GM19455 (cell line): ENCODE results near the gene DDX11.
"Not testable (repeated sequence)": the region's sequence is repeated elsewhere in the genome, so short reads cannot be mapped to it uniquely, and the experiment has no call there.

Experiments
- ATAC-seq: cut with Tn5 transposase; IDR thresholded peaks from one replicate; pipeline ENCODE4 v1.9.1; 2021; ENCODE audit not compliant: unreplicated experiment

DDX11 gene

DNA sequence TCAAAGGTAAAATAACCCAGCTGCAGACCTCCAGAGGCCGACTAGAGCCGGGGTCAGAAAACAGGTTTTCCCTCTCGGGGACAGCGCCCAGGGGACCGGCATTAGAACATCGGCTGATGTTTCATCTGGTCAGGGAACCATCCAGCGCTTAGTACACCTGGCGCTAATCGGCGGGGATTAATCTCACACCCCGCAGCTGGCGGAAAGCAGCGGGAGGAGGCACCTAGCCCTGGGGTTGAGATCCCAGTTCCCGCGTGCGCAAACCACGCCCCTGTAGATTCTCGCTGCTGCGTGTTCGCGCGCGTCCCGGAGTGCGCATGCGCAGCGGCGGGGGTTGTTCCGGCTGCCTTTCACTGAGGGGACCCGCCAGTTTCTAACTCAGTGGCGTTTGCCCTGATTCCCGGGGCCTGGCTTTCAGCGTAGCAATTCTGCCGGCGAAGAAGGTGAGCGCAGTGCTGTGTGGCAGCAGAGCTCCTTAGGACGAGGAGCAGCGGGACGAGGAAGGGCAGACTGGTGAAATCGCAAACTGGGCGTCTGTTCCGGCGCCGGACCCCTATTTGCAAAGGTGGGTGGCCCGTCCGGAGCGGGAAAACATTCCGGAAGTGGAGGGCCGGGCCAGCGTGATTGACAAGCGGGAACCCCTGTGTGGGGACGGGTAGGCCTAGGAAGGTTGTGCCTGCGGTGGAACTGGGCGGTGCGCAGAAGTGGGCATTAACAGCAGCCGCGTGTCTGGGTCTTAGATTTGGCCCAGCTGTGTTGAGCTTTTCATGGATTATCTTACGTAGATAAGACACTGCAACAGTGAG, at the start of gene DDX11:
Gene DDX11, plus strand, starts transcription at position 334 of the 806 bp plus-strand sequence. CDS start 4,534 bp downstream, outside the sequence.
- peak; percentile 93 for ATAC-seq

DNA sequence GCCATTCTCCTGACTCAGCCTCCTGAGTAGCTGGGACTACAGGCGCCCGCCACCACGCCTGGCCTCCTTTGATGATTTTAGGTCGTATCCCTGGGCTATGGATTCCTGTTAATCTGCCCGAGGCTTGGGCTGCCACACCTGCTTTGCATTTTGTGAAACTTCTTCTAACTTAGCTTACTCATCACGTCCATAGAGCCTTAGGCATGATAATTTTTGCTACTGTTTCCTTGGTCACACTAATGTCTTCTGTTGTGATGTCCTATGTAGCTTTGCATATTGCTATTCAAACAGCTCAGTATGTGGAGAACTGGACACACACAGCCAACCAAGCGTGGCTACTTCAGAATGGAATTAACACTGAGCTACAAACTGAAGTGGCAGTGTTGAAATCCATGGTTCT, 47.5 kb upstream of the DDX11 start:
- no peak for ATAC-seq

DNA sequence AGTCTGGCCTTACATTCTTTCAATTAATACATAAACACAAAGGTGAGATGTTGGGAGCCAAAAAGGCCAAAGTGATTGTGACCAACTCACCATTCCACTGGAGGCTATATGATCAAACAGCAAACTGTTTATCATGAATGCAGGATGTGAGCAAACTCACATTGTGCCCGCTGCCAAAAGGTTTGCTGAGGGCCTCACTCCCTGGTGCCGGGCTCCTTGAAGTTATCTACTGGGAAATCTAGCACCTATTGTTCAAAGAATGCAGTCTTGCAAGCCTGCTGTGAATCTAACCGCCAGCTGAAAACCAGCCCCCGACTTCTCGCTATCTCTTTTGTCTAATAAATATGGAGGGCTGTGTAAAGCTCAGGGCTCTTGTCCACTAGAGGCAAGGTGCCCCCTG, 46.7 kb upstream of the DDX11 start:
- ATAC-seq: not testable (repeated sequence)

DNA sequence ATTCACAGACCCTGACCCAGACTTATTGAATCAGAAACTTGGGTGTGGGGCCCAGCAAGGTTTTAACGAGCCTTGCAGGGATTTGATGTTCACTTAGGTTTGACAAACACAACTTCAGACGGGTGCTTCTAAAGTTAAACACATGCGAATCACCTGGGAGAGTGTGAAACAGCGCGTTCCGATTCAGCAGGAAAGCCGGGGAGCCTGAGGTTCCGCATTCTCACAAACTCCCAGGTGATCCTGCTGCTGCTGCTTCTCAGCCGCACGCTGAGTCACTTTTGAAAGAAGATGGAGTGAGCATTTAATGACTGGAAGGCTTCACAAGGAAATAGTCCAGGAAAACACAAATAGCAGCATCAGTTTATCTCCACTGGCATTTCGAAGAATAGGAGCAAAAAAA, 44.2 kb upstream of the DDX11 start:
- no peak for ATAC-seq

DNA sequence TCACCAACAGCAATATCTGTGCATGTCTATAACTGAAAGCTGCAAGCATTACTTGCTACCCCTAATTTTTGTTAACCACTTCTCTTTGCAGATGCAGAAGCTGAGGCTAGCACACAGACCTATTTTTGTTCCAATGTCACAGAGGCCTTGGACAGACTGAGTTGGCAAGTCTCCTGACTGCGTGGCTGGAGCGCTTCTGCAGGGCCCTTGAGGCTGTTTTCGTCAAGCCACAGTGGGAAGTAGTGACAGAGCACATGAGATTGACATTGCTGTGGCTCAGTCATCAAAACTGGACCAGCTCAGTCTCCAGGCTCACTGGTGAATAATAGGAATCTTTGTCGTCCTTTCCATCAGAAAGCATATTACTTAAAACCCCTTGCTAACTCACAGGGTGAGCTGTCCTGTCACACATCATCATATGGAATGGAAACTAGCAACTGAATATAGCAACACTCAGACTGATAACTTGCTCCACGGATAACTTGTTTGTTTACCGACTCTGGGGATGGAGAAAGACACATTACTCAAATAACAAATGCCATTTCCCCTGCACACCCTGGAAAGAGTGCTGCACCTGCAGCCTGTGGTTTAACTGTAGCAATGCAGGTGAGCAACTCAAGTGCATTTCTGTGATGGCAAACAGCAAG, 43.6 kb upstream of the DDX11 start:
- ATAC-seq: no peak

DNA sequence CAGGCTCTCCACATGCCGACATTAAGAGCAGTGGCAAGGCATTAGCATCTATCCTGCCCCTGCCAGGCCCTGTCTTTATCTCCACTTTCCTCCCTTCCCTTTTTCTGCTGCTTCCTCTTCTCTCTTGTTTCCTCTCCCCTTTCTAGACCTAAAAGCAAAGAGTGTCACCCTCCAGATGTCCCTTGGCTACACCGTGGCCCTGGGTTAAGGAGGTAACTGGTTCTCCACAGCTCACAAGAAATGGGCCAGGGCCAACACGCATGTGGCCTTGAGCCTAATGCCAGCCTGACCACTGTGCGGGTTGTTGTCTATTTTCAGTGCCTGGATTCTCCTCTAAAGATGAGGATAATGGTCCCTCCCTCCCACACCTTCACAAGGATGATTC, 41.7 kb upstream of the DDX11 start:
- ATAC-seq: no peak

DNA sequence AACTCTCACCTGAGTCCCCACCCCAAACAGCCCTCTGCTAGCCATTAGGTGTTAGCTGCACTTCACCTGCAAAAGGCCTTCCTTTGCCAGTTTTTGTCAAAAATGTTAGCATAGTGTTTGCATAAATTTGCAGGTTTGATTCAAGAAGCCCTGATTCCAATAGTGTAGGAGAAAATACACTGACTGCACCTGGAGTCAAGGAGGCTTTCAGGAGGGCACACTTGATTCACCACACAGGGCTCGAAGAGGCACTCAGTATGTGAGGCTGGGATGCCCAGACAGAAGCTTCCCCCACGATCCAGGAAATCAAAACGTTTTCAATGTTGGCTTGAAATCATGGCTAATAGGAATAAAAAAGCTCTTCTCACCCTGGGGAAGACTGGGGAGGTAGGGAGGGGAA, 40.5 kb upstream of the DDX11 start:
- no peak for ATAC-seq

DNA sequence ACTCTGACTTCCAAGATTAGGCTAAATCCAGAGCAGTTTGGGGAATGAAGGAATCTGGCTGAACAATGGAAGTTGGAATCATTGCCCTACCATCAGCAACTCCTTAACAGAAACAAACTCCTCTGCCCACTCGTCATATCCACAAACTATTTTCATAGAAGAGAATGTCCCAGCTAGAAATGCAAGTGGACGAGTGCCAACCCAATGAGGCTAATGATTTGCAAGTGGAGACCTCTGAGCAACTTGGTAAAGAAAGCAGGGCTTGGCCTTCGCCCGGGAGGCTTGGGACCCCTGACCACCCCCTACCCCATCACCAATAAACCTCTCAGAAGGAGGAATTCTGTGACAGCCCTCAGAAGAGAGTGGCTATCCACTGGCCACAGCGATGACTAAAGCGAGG, 40.0 kb upstream of the DDX11 start:
- ATAC-seq: no peak

DNA sequence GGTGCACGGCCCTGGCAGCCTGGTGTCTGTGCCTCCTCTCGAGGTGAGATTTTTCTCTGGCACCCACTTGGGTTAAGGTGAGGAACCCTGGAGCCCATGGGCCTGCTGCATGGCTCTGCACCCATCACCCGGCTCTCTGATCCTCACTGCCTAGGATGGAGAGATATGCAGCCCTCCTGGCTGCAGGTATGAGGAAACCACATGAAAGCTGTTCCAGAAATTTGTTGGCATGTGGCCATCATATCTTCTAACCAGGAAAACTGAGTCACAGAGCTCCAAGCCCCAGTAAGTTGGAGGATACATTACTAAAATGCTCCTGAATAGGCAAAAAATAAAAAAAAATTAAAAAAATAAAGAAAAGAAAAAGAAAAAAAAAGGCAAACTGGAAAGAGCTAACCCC, 39.3 kb upstream of the DDX11 start:
- ATAC-seq: no peak

DNA sequence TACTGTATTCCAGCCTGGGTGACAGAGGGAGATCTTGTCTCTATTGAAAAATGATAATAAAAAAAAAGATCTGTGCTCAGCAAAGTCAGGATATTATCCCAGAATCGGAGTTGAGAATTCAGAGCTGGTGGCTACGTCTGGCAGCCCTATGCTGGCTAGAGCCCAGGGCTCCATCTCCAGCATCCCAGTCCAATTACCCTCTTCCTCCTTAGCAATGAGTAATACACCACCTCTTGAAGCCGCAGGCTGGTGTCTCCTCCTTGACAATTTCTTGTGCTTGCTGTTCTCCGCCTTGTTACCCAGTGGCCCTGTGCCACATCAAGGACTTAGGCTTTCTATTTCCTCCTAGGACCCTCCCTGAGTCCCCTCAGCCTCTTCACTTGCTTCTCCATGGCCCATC, 38.4 kb upstream of the DDX11 start:
- ATAC-seq: no peak

DNA sequence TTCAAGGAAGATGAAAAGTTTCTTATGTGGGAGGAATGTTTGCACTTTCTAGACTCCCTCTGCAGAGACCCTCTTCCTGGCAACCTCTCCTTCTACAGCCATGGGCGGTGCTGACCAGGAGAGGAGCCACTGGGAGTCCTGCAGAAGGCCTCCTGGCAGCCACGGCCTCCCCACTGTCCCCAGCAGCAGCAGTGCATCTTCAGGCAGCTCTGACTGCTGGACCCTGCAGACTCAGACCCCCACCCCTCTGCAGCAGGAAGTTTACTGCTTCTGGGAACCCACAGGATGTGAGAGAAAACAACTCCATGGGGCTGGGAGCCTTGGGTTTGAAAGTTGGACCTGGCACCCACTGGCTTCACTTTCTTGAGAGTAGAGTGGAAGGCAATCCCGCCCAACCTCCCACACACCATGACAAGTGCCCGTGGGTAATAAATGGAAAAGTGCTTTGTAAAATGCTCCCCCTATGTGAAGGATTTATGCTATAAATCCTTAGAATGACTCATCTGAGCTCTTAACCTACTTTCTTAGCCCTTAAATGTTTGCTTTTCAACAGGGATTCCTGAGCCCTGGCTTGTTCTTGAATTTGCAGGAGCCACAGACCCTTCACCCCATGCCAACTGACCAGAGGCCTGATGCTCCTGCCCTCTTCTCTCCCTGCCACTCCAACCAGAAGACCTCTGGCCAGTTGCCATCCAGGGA, 37.5 kb upstream of the DDX11 start:
- ATAC-seq: no peak

DNA sequence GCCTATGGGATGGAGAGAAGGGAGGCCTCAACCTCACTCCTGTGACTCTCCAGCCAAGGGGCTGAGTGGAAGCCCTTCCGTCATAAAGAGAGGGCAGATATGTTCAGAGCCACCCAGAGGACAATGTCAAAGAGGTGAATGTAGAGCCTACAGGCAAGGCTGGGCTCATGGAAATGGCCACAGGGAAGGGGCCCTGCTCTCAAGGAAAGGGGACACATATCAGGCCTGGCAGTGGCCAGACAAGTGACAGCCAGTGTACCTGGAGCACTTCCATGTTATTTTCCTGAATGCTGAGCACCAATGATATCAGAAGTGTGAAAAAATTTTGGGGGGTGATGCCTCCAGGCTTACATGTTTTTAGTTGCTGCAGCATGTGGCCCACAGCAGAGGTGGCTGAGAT, 36.6 kb upstream of the DDX11 start:
- no peak for ATAC-seq

DNA sequence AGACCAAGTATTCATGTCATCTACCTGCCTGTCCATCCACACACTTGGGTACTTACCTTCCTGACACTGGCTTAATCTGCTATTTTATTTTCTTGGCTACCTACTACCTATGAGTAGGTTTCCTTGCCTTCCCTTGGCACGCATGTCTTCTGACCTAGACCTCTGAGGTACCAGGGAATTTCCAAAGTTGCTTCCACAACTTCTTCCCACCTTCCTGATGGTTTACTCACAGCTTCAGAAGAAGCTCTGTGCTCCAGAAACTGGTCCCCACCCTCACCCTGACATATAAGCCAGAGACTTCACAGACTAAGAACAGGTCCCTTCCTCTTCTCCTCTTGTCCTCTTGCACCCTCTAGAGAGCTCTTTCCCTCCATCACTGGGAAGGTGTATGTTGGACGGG, 35.7 kb upstream of the DDX11 start:
- no peak for ATAC-seq

DNA sequence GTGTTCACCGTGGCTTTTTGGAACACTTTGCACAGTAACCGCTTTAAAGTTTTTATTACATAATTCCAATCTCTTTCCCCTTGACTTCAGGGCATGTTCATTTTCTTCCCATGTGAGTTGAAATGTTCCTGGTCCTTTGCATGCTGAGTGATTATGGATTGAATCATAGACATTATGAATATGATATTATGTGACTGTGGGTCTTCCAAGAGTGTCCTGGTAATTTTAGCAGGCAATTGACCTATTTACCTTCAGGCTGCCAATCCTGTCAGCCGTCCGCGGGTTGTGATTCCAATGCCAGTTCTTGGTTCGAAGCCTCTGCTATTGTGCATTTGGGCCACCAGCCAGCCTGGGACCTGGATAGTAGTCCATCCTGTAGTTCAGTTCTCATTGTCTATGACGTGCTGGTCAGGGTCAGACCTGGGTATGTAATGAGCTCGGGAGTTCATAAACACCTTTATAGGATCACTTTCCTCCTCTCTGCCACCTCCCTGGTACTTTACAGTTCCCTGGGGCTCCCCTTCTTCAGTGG, 32.6 kb upstream of the DDX11 start:
- ATAC-seq: no peak

DNA sequence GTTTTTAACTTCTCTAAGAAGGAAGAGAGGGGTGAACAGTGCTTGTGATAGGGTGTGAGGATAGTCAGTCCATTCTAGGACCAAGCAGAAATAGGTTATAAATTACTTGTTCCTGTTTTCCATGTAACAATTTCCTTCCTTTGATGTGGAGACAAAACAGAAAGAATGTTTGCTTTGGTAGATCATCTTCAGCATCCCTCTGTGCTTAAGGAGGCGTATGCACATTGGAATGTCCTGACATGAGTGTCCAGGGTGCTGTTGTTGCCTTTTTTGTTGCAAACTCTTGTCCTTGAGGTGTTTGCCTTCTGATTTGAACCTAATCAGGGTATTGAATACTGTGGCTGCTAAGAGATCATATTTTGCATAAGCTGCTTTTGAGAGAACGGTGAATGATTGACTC, 23.5 kb upstream of the DDX11 start:
- not testable (repeated sequence) for ATAC-seq

DNA sequence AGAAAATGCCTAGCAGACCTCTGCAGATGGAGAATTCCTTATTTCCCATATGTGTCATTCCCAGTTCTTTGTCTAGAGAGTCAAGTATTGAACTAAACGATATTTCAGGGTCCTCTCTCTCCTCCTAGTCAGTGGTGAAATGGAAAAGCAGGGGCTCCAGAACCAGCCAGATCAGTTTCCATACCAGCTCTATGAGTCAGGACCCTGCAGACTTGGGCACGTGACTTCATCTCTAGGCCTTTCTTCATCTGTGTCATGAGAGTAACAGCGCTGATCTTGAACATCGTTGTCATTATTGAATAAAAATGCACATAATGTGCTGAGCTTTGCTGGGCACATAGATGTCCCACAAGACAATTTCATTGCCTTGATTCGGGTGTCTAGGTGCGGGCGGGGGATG, 23.1 kb upstream of the DDX11 start:
- ATAC-seq: not testable (repeated sequence)

DNA sequence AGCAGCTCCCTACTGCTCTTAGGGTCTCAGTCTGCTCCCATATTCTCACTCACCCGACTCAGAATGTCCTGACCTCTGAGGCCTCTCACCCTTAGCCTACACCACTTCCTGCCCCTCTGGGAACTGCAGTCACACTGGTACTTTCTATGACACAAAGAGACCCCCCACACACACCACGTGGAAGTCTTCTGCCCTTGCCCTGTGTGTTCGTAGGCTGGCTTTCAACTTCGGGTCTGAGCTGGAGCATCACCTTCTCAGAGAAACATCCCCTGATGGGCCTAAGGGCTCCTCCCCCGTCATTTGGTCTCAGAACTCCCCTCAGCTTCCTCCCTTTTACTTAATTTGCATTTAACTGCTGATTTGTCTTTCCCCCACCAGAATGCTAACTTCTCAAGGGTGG, 22.0 kb upstream of the DDX11 start:
- ATAC-seq: not testable (repeated sequence)

DNA sequence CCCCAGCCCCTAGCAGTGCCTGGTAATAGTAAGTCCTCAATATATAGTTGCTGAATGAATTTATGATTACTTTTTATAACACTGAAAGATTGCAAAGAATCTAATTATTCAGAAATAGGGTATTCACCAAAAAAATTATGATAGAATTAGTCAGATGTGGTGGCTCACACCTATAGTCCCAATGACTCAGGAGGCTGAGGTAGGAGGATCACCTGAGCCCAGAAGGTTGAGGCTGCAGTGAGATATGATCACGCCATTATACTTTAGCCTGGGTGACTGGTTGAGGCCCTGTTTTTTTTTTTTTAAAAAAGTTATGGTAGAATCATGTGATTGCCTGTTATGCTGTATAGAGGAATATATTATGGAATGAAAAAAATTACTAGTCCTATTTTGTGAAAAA, 21.5 kb upstream of the DDX11 start:
- ATAC-seq: not testable (repeated sequence)

DNA sequence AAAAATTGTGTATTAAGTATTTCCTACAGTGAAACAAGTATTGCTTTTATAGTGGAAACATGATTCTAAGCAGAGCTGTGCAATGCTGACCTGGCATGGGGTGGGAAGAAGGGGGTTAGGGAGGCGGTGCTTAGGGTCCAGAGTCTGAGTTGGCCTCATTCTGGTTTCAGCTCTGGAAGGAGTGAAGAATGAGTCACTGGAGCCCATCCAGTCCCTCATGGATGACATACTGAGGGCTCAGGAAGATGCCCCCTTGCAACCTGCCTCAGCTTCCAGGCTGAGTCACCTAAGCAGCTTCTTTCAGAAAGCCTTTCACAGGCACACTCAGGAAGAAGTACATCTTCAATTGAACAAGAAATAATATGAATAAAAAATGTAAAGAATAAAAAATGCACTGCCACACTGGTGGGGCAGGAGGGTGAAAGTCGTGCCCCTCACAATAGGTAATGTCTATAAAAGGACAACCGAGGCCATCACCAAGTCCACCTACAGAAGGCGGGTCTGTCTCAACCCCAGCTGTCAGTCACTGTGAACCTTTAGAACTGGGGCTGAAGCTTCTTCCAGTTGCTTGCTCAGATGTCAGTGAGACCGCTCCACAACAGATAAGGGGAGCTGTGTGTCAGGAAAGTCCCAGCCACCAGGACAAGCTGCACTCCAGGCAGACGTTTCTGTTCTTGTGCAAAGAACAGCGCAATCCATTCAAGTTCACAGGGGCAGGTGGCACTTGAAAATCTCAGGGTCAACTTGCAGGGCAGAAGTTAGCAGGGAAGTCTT, 20.8 kb upstream of the DDX11 start:
- not testable (repeated sequence) for ATAC-seq

DNA sequence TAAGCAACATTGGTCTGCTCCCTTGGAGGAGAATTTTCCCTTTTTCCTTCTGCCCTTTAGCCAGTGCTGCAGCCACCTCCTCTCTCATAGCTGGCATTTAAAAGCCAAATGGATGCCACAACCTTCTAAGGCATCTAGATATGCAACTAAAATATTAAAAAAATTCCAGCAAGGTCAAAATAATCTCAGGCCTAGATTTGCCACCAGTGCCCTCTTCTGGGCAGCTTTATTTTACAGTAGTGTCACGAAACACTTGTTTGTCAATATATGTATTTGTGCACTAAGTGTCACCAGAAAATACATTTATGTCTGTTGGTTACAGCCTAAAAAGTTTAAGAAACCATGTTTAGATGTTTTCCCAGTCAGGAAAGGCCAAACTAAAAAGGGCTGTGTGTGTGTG, 19.7 kb upstream of the DDX11 start:
- ATAC-seq: not testable (repeated sequence)

DNA sequence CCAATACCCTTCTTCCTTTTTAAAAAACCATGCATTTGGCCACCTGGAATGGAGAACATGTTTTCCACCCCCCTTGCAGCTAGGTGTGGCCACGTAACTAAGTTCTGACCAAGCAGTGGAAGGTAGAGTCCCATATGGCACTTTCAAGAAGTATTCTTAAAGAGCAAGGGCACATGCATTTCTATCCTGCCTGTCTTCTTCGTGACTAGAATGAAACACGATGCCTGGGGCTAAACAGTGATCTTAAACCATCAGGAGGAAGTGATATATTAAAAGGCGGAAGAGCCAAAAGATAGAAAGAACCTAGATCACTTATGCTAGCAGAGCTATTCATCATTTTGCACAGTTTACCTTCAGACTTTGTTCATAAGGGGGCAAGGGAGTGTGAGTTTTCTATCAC, 16.0 kb upstream of the DDX11 start:
- no peak for ATAC-seq
